NT2/D1 (cell line): Measurements from ENCODE around the gene DPY19L2.
"Not testable (repeated sequence)": the region's sequence is repeated elsewhere in the genome, so short reads cannot be mapped to it uniquely, and the experiment has no call there.

Experiments used
- SUZ12 ChIP-seq: IDR thresholded peaks from 2 replicates; pipeline ENCODE4 v1.6.1; 2011; ENCODE audit not compliant: insufficient read length, insufficient read depth; ENCODE audit errors: extremely low read depth
- YY1 ChIP-seq: IDR thresholded peaks from 2 replicates; pipeline ENCODE4 v1.6.1; 2011; ENCODE audit not compliant: insufficient read length, insufficient read depth

GRCh38 chr12:63711339-63711738, 43.0 kb upstream of the DPY19L2 start:
- TF ChIP-seq SUZ12, YY1: not testable (repeated sequence)
